IMR-90 (cell line): Measurements from ENCODE around the gene GPC6. TPM values are rescaled to one million over a fixed set of nuclear protein-coding genes. Genes with fewer than 3 reads are reported as not detected.

ENCODE experiments used
- ATAC-seq: fragments of 200-7000 bp; cut with Tn5 transposase; 2 replicates; pipeline ENCODE4 v1.9.1; 2020; ENCODE audit warnings: low read depth, mild to moderate bottlenecking, moderate library complexity
- BruUV-seq: library from RNA; stranded (reverse); fragments of 400-500 nt; replicated peaks from 2 replicates; lab custom pipeline; 2021; lab: Mats Ljungman, UMichigan
- CTCF ChIA-PET: fragments of 300-600 bp; formaldehyde crosslinking; extraction: SDS; loops from one replicate; lab custom pipeline; 2021; ENCODE audit warnings: antibody characterized with exemption; lab: Yijun Ruan, JAX
- POLR2A ChIA-PET: fragments of 300-600 bp; sonication (Branson Sonifier 250); formaldehyde crosslinking; loops from one replicate; lab custom pipeline; 2022; ENCODE audit warnings: antibody characterized with exemption; ENCODE audit not compliant: unreplicated experiment; lab: Charles Lee
- DNase-seq: peaks from one replicate; pipeline ENCODE4 v3.0.0; 2013
- H2AFZ ChIP-seq: replicated peaks from 2 replicates; pipeline ENCODE3; 2013; ENCODE audit warnings: low read length, mild to moderate bottlenecking; ENCODE audit not compliant: poor library complexity
- H2AK5ac ChIP-seq: 2 replicates; pipeline ENCODE4 v1.6.1; 2013; ENCODE audit warnings: low read depth, low read length, inconsistent platforms
- H2AK9ac ChIP-seq: replicated peaks from 2 replicates; pipeline ENCODE3; 2013; ENCODE audit warnings: mild to moderate bottlenecking, low read depth, low read length, moderate library complexity; ENCODE audit not compliant: poor library complexity
- H2BK120ac ChIP-seq: 2 replicates; pipeline ENCODE4 v1.6.1; 2013; ENCODE audit warnings: low read depth, low read length, inconsistent platforms
- H2BK15ac ChIP-seq: 3 replicates; pipeline ENCODE4 v1.6.1; 2013; ENCODE audit warnings: low read depth, low read length, inconsistent platforms
- H2BK20ac ChIP-seq: 2 replicates; pipeline ENCODE4 v1.6.1; 2013; ENCODE audit warnings: low read depth, mild to moderate bottlenecking, inconsistent platforms, low read length, moderate library complexity
- H2BK5ac ChIP-seq: 2 replicates; pipeline ENCODE4 v1.6.1; 2013; ENCODE audit warnings: mild to moderate bottlenecking, low read depth, low read length, inconsistent platforms; ENCODE audit not compliant: poor library complexity, severe bottlenecking
- H3K14ac ChIP-seq: replicated peaks from 2 replicates; pipeline ENCODE4 v1.6.1; 2013; ENCODE audit warnings: low read depth, low read length, inconsistent platforms
- H3K18ac ChIP-seq: 2 replicates; pipeline ENCODE4 v1.6.1; 2013; ENCODE audit warnings: low read depth, low read length, control low read depth
- H3K23ac ChIP-seq: 2 replicates; pipeline ENCODE4 v1.6.1; 2013; ENCODE audit warnings: low read depth, low read length, inconsistent platforms
- H3K27ac ChIP-seq: 2 replicates; pipeline ENCODE4 v1.5.1; 2013; ENCODE audit warnings: mild to moderate bottlenecking, control low read depth, low read length; ENCODE audit not compliant: insufficient read depth
- H3K27me3 ChIP-seq: 2 replicates; pipeline ENCODE4 v1.6.1; 2013; ENCODE audit warnings: low read length; ENCODE audit not compliant: control insufficient read depth, insufficient read depth
- H3K36me3 ChIP-seq: 2 replicates; pipeline ENCODE4 v1.6.1; 2013; ENCODE audit warnings: low read length, mixed read lengths; ENCODE audit not compliant: control insufficient read depth, insufficient read depth
- H3K4ac ChIP-seq: 2 replicates; pipeline ENCODE4 v1.6.1; 2013; ENCODE audit warnings: low read depth, low read length, inconsistent platforms
- H3K4me1 ChIP-seq: 2 replicates; pipeline ENCODE4 v1.6.1; 2013; ENCODE audit warnings: low read length, mixed read lengths; ENCODE audit not compliant: control insufficient read depth, insufficient read depth
- H3K4me2 ChIP-seq: 2 replicates; pipeline ENCODE4 v1.6.1; 2013; ENCODE audit warnings: low read depth, mild to moderate bottlenecking, control low read depth, low read length, moderate library complexity
- H3K4me3 ChIP-seq: 2 replicates; pipeline ENCODE4 v1.5.1; 2013; ENCODE audit warnings: low read depth, mild to moderate bottlenecking, control low read depth, low read length, moderate library complexity; ENCODE audit not compliant: insufficient read depth
- H3K56ac ChIP-seq: 2 replicates; pipeline ENCODE4 v1.6.1; 2013; ENCODE audit warnings: low read length, inconsistent platforms; ENCODE audit not compliant: insufficient read depth; ENCODE audit errors: extremely low read depth
- H3K79me1 ChIP-seq, 2 experiments: 2 replicates each; pipeline ENCODE4 v1.6.1; 2013; ENCODE audit warnings: low read length in 2 of 2, inconsistent platforms in 1 of 2, low read depth in 1 of 2
- H3K9ac ChIP-seq: 2 replicates; pipeline ENCODE4 v1.6.1; 2013; ENCODE audit warnings: low read depth, low read length, control low read depth
- H3K9me1 ChIP-seq: 2 replicates; pipeline ENCODE4 v1.6.1; 2013; ENCODE audit warnings: low read length, inconsistent platforms; ENCODE audit not compliant: insufficient read depth
- H3K9me3 ChIP-seq: 2 replicates; pipeline ENCODE4 v1.6.1; 2013; ENCODE audit warnings: low read length; ENCODE audit not compliant: control insufficient read depth, insufficient read depth
- H4K20me1 ChIP-seq: 2 replicates; pipeline ENCODE4 v1.6.1; 2013; ENCODE audit warnings: low read length, inconsistent platforms; ENCODE audit not compliant: insufficient read depth
- H4K5ac ChIP-seq: 2 replicates; pipeline ENCODE4 v1.6.1; 2013; ENCODE audit warnings: mild to moderate bottlenecking, low read depth, low read length, control low read depth
- H4K8ac ChIP-seq, 2 experiments: 2 replicates each; pipeline ENCODE4 v1.6.1; 2013; ENCODE audit warnings: low read depth in 2 of 2, low read length in 2 of 2, control low read depth in 1 of 2, inconsistent platforms in 1 of 2
- H4K91ac ChIP-seq: 2 replicates; pipeline ENCODE4 v1.6.1; 2013; ENCODE audit warnings: low read depth, low read length, inconsistent platforms; ENCODE audit not compliant: insufficient read depth
- BHLHE40 ChIP-seq: fragments of 150-350 bp; IDR thresholded peaks from 2 replicates; pipeline ENCODE4 v1.6.1; 2016; ENCODE audit warnings: mild to moderate bottlenecking, low read depth, low read length
- CEBPB ChIP-seq: IDR thresholded peaks from 2 replicates; pipeline ENCODE4 v1.6.1; 2012; ENCODE audit warnings: low read depth, low read length, improper control_type of control experiment
- CHD1 ChIP-seq: IDR thresholded peaks from 2 replicates; pipeline ENCODE4 v1.6.1; 2012; ENCODE audit warnings: low read depth, low read length, improper control_type of control experiment
- CTCF ChIP-seq: conservative IDR thresholded peaks from 2 replicates; pipeline ENCODE4 v1.5.1; 2012; ENCODE audit warnings: mild to moderate bottlenecking, low read depth, low read length, improper control_type of control experiment
- ELK1 ChIP-seq: fragments of 150-350 bp; IDR thresholded peaks from 2 replicates; pipeline ENCODE4 v1.6.1; 2016; ENCODE audit warnings: low read depth, mild to moderate bottlenecking, low read length, moderate library complexity, borderline replicate concordance
- FOS ChIP-seq: fragments of 150-350 bp; IDR thresholded peaks from 2 replicates; pipeline ENCODE4 v1.6.1; 2016; ENCODE audit warnings: low read depth, low read length
- MAFK ChIP-seq: IDR thresholded peaks from 2 replicates; pipeline ENCODE4 v1.6.1; 2012; ENCODE audit warnings: low read depth, low read length, improper control_type of control experiment
- MAZ ChIP-seq: IDR thresholded peaks from 2 replicates; pipeline ENCODE4 v1.6.1; 2012; ENCODE audit warnings: low read depth, mild to moderate bottlenecking, low read length, improper control_type of control experiment, moderate library complexity, borderline replicate concordance
- MXI1 ChIP-seq: IDR thresholded peaks from 2 replicates; pipeline ENCODE4 v1.6.1; 2012; ENCODE audit warnings: low read depth, mild to moderate bottlenecking, low read length, moderate library complexity, borderline replicate concordance
- NFE2L2 ChIP-seq: fragments of 150-350 bp; IDR thresholded peaks from 2 replicates; pipeline ENCODE4 v1.6.1; 2016; ENCODE audit warnings: low read depth, mild to moderate bottlenecking, low read length
- POLR2A ChIP-seq: IDR thresholded peaks from 2 replicates; pipeline ENCODE4 v1.6.1; 2012; ENCODE audit warnings: mild to moderate bottlenecking, low read depth, low read length
- RAD21 ChIP-seq: IDR thresholded peaks from 2 replicates; pipeline ENCODE4 v1.6.1; 2012; ENCODE audit warnings: low read length, improper control_type of control experiment
- RCOR1 ChIP-seq: IDR thresholded peaks from 2 replicates; pipeline ENCODE4 v1.6.1; 2012; ENCODE audit warnings: mild to moderate bottlenecking, low read length, improper control_type of control experiment; ENCODE audit not compliant: insufficient replicate concordance
- RFX5 ChIP-seq: IDR thresholded peaks from 2 replicates; pipeline ENCODE4 v1.8.0; 2012; ENCODE audit warnings: low read depth, mild to moderate bottlenecking, low read length, moderate library complexity
- SMC3 ChIP-seq: fragments of 150-350 bp; IDR thresholded peaks from 2 replicates; pipeline ENCODE4 v1.6.1; 2016; ENCODE audit warnings: low read depth, mild to moderate bottlenecking, antibody characterized with exemption, low read length, moderate library complexity
- USF2 ChIP-seq: fragments of 150-350 bp; IDR thresholded peaks from 2 replicates; pipeline ENCODE4 v1.6.1; 2017; ENCODE audit warnings: mild to moderate bottlenecking, antibody characterized with exemption, low read length, low read depth
- WGBS, 2 experiments: methylation state at CpG; one replicate each; pipeline versions ENCODE4 v1.1.5 to v1.1.7; 2013; ENCODE audit warnings: missing lambda C conversion rate in 2 of 2; ENCODE audit not compliant: insufficient read length in 1 of 2; ENCODE audit errors: extremely low coverage in 2 of 2; 5-methylcytosine and 5-hydroxymethylcytosine counted together
- dilution Hi-C: fragments of 300-500 bp; cut with HindIII; formaldehyde crosslinking; loops from one replicate; pipeline ENCODE4 v1.14.3; 2018; ENCODE audit warnings: low sequenced_read_pairs; ENCODE audit not compliant: unreplicated experiment
- in situ Hi-C: fragments of 300-500 bp; cut with MboI; formaldehyde crosslinking; loops from 3 replicates; pipeline ENCODE4 v1.14.3; 2019; ENCODE audit warnings: low sequenced_read_pairs, inconsistent platforms, mixed read lengths
- intact Hi-C: fragments of 100-400 bp; cut with micrococcal nuclease; formaldehyde crosslinking; loops from 2 replicates; pipeline ENCODE4 v1.10.0; 2022
- polyA plus RNA-seq, 3 experiments: library from polyadenylated mRNA; depleted of rRNA; stranded (reverse); fragments of >200 nt; gene quantifications; 2 replicates each; pipeline ENCODE4 v1.2.3, GENCODE V29; 2012; ENCODE audit warnings: low replicate concordance in 1 of 3
- total RNA-seq: library from RNA; depleted of rRNA; stranded (reverse); fragments of >200 nt; gene quantifications from 2 replicates; pipeline ENCODE4 v1.2.3, GENCODE V29; 2012

GPC6 gene
- total and polyA plus RNA-seq, 2 of the 4 experiments (the other 2 are of a cell fraction): 14.9 to 39.4 TPM

GRCh38 chr13:93499991-93500390 lies 273.4 kb downstream of the GPC6 start:
- dilution Hi-C loops: no loop called here
- Histone ChIP-seq H3K9me3 (no peaks in the 10 kb centered on the region), H2AFZ (no peak overlapping the region), H4K5ac (no peak overlapping the region), H3K4me1 (peaks cover 5% of the 10 kb centered on the region), H3K23ac (peak overlapping the region; percentile 56; the same call in 1 of the 2 replicates), H2BK20ac (no peak overlapping the region), H2BK5ac (no peak overlapping the region), H3K9me1 (no peaks in the 10 kb centered on the region), H3K36me3 (no peaks in the 10 kb centered on the region), H2AK9ac (no peak overlapping the region), H3K27ac (no peak overlapping the region), H3K4ac (no peak overlapping the region), H2BK120ac (no peak overlapping the region), H2BK15ac (no peak overlapping the region), H3K56ac (no peak overlapping the region), H3K27me3 (no peaks in the 10 kb centered on the region), H3K4me3 (no peak overlapping the region), H2AK5ac (no peak overlapping the region), H4K8ac (no peak overlapping the region), H4K91ac (no peak overlapping the region), H3K14ac (no peak overlapping the region), H4K20me1 (no peaks in the 10 kb centered on the region), H3K9ac (no peak overlapping the region), H3K79me1 (no peaks in the 10 kb centered on the region; a peak in 1 of 4 replicates), H3K4me2 (peak overlapping the region; percentile 10), H3K18ac (0 out of 2 replicates have a peak overlapping the region, but pooled peaks have one; percentile 16)
- no peak for DNase-seq
- no TSS peak for BruUV-seq
- ATAC-seq: no peak
- TF ChIP-seq MAZ (no peak), BHLHE40 (no peak), MAFK (no peak), USF2 (no peak), SMC3 (no peak), ELK1 (no peak), POLR2A (no peak), RFX5 (no peak), RAD21 (no peak), CHD1 (no peak), CTCF (no peak), FOS (no peak), NFE2L2 (no peak), MXI1 (no peak), RCOR1 (no peak), CEBPB (no peak)
- POLR2A ChIA-PET: no interaction called here
- WGBS, 2 experiments: 30% methylated on average over 2 of the region's 5 CpGs; no CpG with 5 or more reads in 1 of the 2 experiments
- in situ Hi-C loops: no loop called here
- intact Hi-C loops: loop anchor here (5.0 kb wide), 1 partner anchor 48 kb away; no protein-coding TSS in a partner anchor
- CTCF ChIA-PET: no interaction called here
